Natural killer cell (primary cell): ENCODE results near the gene RASGRP2. TPM values are rescaled to one million over a fixed set of nuclear protein-coding genes. Genes with fewer than 3 reads are reported as not detected.

Experiments
- ATAC-seq, 3 donors: fragments of 150-1000 bp in 2 of 3; fragments of 200-7000 bp in 1 of 3; cut with Tn5 transposase; 1 replicate in 1 of 3; 2 replicates in 2 of 3; pipeline ENCODE4 v1.10.0; 2021; ENCODE audit warnings: mild to moderate bottlenecking in 2 of 3, moderate library complexity in 2 of 3
- DNase-seq, 2 donors: peaks; one replicate each; pipeline versions ENCODE4 v3.0.0 to v3.0.0-alpha.2; 2013 to 2021; ENCODE audit warnings: mixed read lengths in 1 of 2
- H3K27ac ChIP-seq: one replicate; pipeline ENCODE4 v1.5.1; 2013; ENCODE audit warnings: mild to moderate bottlenecking, low read length
- H3K27me3 ChIP-seq: one replicate; pipeline ENCODE4 v1.6.1; 2013; ENCODE audit warnings: low read length; ENCODE audit not compliant: control insufficient read depth, insufficient read depth
- H3K36me3 ChIP-seq: one replicate; pipeline ENCODE4 v1.6.1; 2013; ENCODE audit warnings: low read length; ENCODE audit not compliant: control insufficient read depth, insufficient read depth
- H3K4me1 ChIP-seq: one replicate; pipeline ENCODE4 v1.6.1; 2013; ENCODE audit warnings: low read length; ENCODE audit not compliant: control insufficient read depth, insufficient read depth
- H3K4me3 ChIP-seq: one replicate; pipeline ENCODE4 v1.5.1; 2013; ENCODE audit warnings: low read length
- H3K9me3 ChIP-seq: one replicate; pipeline ENCODE4 v1.6.1; 2013; ENCODE audit warnings: low read length; ENCODE audit not compliant: control insufficient read depth, insufficient read depth
- H3K27ac Mint-ChIP-seq, 2 donors: one replicate each; pipeline ENCODE4 v1.8.0; 2022; ENCODE audit warnings: mild to moderate bottlenecking in 2 of 2, mixed read lengths in 2 of 2, moderate library complexity in 1 of 2
- H3K27me3 Mint-ChIP-seq, 2 donors: one replicate each; pipeline ENCODE4 v1.8.0; 2022; ENCODE audit warnings: low read depth in 2 of 2, mixed read lengths in 2 of 2
- H3K36me3 Mint-ChIP-seq: one replicate; pipeline ENCODE4 v1.8.0; 2022; ENCODE audit warnings: mixed read lengths
- H3K4me1 Mint-ChIP-seq, 2 donors: one replicate each; pipeline ENCODE4 v1.8.0; 2022; ENCODE audit warnings: mixed read lengths in 2 of 2
- H3K4me3 Mint-ChIP-seq: one replicate; pipeline ENCODE4 v1.8.0; 2022; ENCODE audit warnings: mild to moderate bottlenecking, moderate library complexity, mixed read lengths
- H3K9me3 Mint-ChIP-seq, 2 donors: one replicate each; pipeline ENCODE4 v1.8.0; 2022; ENCODE audit warnings: mixed read lengths in 2 of 2
- WGBS: methylation state at CpG from one replicate; pipeline ENCODE4 v1.1.7; 2013; ENCODE audit warnings: missing lambda C conversion rate; ENCODE audit not compliant: insufficient coverage; 5-methylcytosine and 5-hydroxymethylcytosine counted together
- intact Hi-C: fragments of 100-400 bp; cut with micrococcal nuclease; formaldehyde crosslinking; loops from one replicate; pipeline ENCODE4 v1.14.2; 2022
- total RNA-seq, 4 donors: library from RNA; stranded (reverse); fragments of 120-200 nt in 1 of 4; gene quantifications; one replicate each; pipeline versions ENCODE4 v1.2.3 to v1.2.4, GENCODE V29; 2013 to 2022
- TF ChIP-seq, protein P1 (sequence below): fragments of 200-600 bp; IDR thresholded peaks from one replicate; pipeline ENCODE4 v1.8.0; 2022; ENCODE audit warnings: antibody characterized with exemption

The RASGRP2 gene
- total RNA-seq, 3 donors from 2014 or later (not counting 1 experiment from before 2014, with no cell fraction given): 371 to 417 (median 394) TPM

DNA sequence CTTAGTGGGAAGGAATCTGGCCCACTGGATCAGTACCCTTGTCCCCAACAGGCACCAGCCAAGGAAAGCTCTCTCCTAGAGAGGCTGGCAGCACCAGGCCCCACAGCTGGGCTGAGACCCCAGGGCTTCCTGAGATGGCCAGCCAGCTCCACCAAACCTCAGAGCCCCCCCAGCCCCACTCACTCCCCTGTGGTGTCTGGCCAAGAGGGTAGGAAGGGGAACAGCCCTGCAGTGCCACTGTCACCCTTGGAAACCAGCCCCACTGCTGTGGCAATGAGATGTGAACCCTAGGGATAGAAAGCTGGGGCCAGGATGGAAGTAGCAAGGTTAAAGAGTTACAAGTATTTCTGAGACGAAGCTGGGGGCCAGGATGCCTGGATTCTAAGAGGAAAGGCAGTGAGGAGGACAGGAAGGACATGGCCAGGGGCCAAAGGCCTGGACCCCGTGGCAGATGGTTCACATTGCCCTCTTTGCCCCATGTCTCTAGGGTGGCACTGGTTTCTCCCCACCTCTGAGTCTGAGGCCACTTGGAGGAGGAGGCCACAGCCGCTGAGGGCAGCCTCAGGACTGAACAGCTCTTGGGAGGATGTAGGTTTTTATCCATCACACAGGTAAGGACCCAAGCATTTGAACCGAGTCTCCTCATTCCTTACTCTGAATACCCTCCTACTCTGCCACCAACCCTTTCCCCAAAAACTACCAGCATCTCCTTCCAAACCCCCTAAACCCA is 49.8 kb downstream of the RASGRP2 start:
- Histone ChIP-seq H3K36me3 (no peaks in the 10 kb centered on the region), H3K27ac (no peak overlapping the region), H3K4me1 (no peaks in the 10 kb centered on the region), H3K4me3 (no peak overlapping the region), H3K9me3 (no peaks in the 10 kb centered on the region), H3K27me3 (no peaks in the 10 kb centered on the region)
- intact Hi-C loops: no loop called here
- Mint-ChIP-seq H3K27me3 (peaks cover 25 to 33% of the 10 kb centered on the region in 2 donors), H3K27ac (no peak overlapping the region), H3K4me3 (no peak overlapping the region), H3K9me3 (no peaks in the 10 kb centered on the region), H3K4me1 (peaks cover 0 to 9% of the 10 kb centered on the region in 2 donors), H3K36me3 (no peaks in the 10 kb centered on the region)
- DNase-seq (no peak), ATAC-seq (no peak)
- TF ChIP-seq, protein P1, sequence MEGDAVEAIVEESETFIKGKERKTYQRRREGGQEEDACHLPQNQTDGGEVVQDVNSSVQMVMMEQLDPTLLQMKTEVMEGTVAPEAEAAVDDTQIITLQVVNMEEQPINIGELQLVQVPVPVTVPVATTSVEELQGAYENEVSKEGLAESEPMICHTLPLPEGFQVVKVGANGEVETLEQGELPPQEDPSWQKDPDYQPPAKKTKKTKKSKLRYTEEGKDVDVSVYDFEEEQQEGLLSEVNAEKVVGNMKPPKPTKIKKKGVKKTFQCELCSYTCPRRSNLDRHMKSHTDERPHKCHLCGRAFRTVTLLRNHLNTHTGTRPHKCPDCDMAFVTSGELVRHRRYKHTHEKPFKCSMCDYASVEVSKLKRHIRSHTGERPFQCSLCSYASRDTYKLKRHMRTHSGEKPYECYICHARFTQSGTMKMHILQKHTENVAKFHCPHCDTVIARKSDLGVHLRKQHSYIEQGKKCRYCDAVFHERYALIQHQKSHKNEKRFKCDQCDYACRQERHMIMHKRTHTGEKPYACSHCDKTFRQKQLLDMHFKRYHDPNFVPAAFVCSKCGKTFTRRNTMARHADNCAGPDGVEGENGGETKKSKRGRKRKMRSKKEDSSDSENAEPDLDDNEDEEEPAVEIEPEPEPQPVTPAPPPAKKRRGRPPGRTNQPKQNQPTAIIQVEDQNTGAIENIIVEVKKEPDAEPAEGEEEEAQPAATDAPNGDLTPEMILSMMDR: no peak
- 76% methylated on average over 3 of the region's 4 CpGs for WGBS

DNA sequence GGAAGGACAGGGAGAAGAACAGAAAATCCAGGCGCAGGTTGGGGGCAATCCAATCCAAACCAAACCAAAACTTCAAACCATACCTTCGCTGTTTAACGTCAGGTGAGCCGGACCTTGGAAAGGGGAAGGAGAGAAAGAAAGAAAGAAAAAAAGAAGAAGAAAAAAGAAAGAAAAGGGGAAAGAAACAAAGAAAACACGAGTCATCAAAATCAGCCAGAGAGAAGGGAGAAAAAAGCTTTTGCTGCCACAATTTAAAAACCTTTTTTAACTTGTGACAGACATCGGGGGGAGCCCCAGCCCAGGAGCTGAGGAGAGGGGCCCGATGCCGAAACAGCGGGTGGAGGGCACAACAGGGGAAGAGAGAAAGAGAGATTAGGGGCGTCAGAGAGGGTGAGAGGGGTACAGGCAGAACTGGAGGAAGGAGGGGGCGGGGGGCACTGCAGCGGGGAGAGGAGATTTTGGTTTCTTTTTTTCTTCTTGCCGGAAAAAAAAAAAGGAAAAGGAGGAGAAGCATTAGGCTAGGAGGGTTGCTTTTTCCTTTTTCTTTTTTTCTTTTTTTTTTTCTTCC is 51.1 kb downstream of the RASGRP2 start:
- H3K36me3 Mint-ChIP-seq: no peaks in the 10 kb centered on the region
- TF ChIP-seq, protein P1: no peak

DNA sequence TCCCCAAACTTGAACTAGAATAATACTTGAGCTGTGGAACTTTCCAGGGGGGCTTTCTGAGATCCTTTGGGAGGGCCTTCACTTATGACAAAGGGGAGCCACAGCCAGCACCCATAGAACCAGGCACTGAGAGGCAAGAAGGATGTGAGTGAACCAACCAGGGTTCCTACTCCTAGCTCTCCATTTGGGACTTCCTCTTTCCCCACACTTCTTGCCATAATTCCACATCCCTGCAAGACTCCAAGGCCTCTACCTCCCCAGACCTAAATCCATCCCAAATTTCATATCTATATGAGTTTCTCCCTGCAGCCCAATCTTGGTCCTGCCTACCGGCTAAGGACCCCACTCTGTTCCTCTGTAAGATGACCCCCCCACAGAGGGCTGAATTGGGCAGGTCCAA is 52.4 kb downstream of the RASGRP2 start:
- Mint-ChIP-seq H3K36me3 (no peaks in the 10 kb centered on the region), H3K27ac (no peak overlapping the region), H3K9me3 (no peaks in the 10 kb centered on the region), H3K4me1 (peaks cover 11 to 20% of the 10 kb centered on the region in 2 donors), H3K27me3 (peaks cover 25 to 33% of the 10 kb centered on the region in 2 donors), H3K4me3 (no peak overlapping the region)
- Histone ChIP-seq H3K27ac (no peak overlapping the region), H3K36me3 (no peaks in the 10 kb centered on the region), H3K27me3 (no peaks in the 10 kb centered on the region), H3K4me3 (no peak overlapping the region), H3K4me1 (peaks cover 12% of the 10 kb centered on the region), H3K9me3 (no peaks in the 10 kb centered on the region)
- ATAC-seq: no peak
- no peak for DNase-seq
- TF ChIP-seq, protein P1: no peak
- 100% methylated on average over 1 of the region's 1 CpG for WGBS
- intact Hi-C loops: no loop called here

More for the DNA sequence above, 51.1 kb downstream of the RASGRP2 start:
- Mint-ChIP-seq H3K9me3 (no peaks in the 10 kb centered on the region), H3K4me3 (no peak overlapping the region), H3K4me1 (peaks cover 11 to 17% of the 10 kb centered on the region in 2 donors), H3K27me3 (peaks cover 25 to 33% of the 10 kb centered on the region in 2 donors), H3K27ac (no peak overlapping the region)
- ATAC-seq: no peak
- DNase-seq: no peak
- Histone ChIP-seq H3K4me3 (no peak overlapping the region), H3K27ac (no peak overlapping the region), H3K36me3 (no peaks in the 10 kb centered on the region), H3K27me3 (no peaks in the 10 kb centered on the region), H3K4me1 (peaks cover 11% of the 10 kb centered on the region), H3K9me3 (no peaks in the 10 kb centered on the region)
- WGBS: 13% methylated on average over 11 of the region's 13 CpGs
- intact Hi-C loops: no loop called here
